Measurements from ENCODE around the gene SRM. TPM values are rescaled to one million over a fixed set of nuclear protein-coding genes. Genes with fewer than 3 reads are reported as not detected.
"Not testable (repeated sequence)": the region's sequence is repeated elsewhere in the genome, so short reads cannot be mapped to it uniquely, and the experiment has no call there.

The SRM gene
- total and polyA plus RNA-seq, 4 donors = 8.6 to 59.1 (median 24.3) TPM

GRCh38 chr1:11073398-11073797, 13.6 kb upstream of the SRM start:
- 96% methylated on average over 7 of the region's 7 CpGs for WGBS
- not testable (repeated sequence) for H3K27ac ChIP-seq (ENCODE audit: low read depth in 1 of 2, low read length in 2 of 2); H3K9ac ChIP-seq (ENCODE audit: low read depth in 1 of 2, low read length in 2 of 2); H3K9me3 ChIP-seq (ENCODE audit: control insufficient read depth in 4 of 4, low read length in 3 of 4); H3K4me1 ChIP-seq (ENCODE audit: control insufficient read depth in 4 of 4, insufficient read depth in 4 of 4, low read length in 3 of 4); H3K4me3 ChIP-seq (ENCODE audit: low read depth in 1 of 3, low read length in 3 of 3); DNase-seq (ENCODE audit: low spot score); H3K27me3 ChIP-seq (ENCODE audit: control insufficient read depth in 4 of 4, insufficient read depth in 4 of 4, low read length in 3 of 4)
- H3K36me3 ChIP-seq (ENCODE audit: control insufficient read depth in 4 of 4, insufficient read depth in 3 of 4, low read depth in 1 of 4, low read length in 3 of 4) = peaks cover 25 to 82% (median 53%) of the 10 kb centered on the region in 4 donors

- H3K4me3 ChIP-seq (ENCODE audit: low read depth in 1 of 3, low read length in 3 of 3) = no peak overlapping the region
Observed at GRCh38 chr1:11072216-11072917, 12.5 kb upstream of the SRM start.

DNA sequence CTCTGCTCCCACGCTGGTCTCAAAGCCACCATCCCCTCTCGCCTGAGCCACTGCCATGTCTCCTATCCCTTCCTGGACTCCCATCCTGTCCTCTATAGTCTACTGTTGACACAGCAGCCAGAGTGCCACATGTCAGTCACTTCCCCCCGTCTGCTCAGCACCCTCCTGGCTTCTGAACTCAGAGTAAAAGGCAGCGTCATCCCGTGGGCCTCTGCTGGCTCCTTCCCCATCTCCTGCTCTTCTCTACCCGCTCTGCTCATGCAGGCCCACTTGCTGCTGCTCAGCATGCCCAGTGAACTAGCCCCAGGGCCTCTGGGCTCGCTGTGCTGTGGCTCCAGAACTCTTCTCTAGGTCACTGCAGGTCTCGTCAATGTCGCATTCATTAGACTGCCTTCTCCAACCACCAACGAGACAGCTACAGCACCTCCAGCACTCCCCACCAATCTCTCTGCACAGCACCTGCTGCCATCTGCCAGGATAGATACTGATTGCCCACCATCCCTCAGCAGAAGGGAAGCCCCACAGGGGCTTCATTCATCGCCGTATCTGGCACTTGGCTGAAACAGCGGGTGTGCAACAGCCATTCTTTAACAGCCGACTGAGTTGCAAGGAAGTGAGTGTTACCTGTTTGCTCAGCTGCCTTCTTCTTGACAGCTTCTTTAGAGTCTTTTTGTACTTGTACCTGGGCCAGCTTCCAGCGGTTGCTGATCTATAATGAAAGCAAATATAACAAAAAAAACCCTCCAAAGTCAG, 11.8 kb upstream of the SRM start:
- Histone ChIP-seq H3K9me3 (ENCODE audit: control insufficient read depth in 4 of 4, low read length in 3 of 4) (no peaks in the 10 kb centered on the region), H3K9ac (ENCODE audit: low read depth in 1 of 2, low read length in 2 of 2) (no peak overlapping the region), H3K27ac (ENCODE audit: low read depth in 1 of 2, low read length in 2 of 2) (no peak overlapping the region), H3K27me3 (ENCODE audit: control insufficient read depth in 4 of 4, insufficient read depth in 4 of 4, low read length in 3 of 4) (no peaks in the 10 kb centered on the region), H3K4me1 (ENCODE audit: control insufficient read depth in 4 of 4, insufficient read depth in 4 of 4, low read length in 3 of 4) (no peaks in the 10 kb centered on the region), H3K4me3 (ENCODE audit: low read depth in 1 of 3, low read length in 3 of 3) (no peak overlapping the region), H3K36me3 (ENCODE audit: control insufficient read depth in 4 of 4, insufficient read depth in 3 of 4, low read depth in 1 of 4, low read length in 3 of 4) (peaks cover 24 to 81% (median 51%) of the 10 kb centered on the region in 4 donors)
- no peak for DNase-seq (ENCODE audit: low spot score)
- WGBS = 76% methylated on average over 15 of the region's 15 CpGs
- no peak for TF ChIP-seq ZBTB33 (IDR thresholded peaks at IDR 0.05)

More at GRCh38 chr1:11072216-11072917, 12.5 kb upstream of the SRM start:
- no peaks in the 10 kb centered on the region for H3K27me3 ChIP-seq (ENCODE audit: control insufficient read depth in 4 of 4, insufficient read depth in 4 of 4, low read length in 3 of 4)
- no peak overlapping the region for H3K27ac ChIP-seq (ENCODE audit: low read depth in 1 of 2, low read length in 2 of 2)
- 71% methylated on average over 13 of the region's 13 CpGs for WGBS
- H3K9me3 ChIP-seq (ENCODE audit: control insufficient read depth in 4 of 4, low read length in 3 of 4) = no peaks in the 10 kb centered on the region
- TF ChIP-seq GABPA (IDR thresholded peaks at IDR 0.05 in 1 of 2, conservative IDR thresholded peaks at IDR 0.05 in 1 of 2) = no peak
- TF ChIP-seq YY1 (IDR thresholded peaks at IDR 0.05) = no peak
- no peak for TF ChIP-seq FOXA2 (IDR thresholded peaks at IDR 0.05)
- no peak for TF ChIP-seq FOXA1 (IDR thresholded peaks at IDR 0.05)
- TF ChIP-seq, protein P1, sequence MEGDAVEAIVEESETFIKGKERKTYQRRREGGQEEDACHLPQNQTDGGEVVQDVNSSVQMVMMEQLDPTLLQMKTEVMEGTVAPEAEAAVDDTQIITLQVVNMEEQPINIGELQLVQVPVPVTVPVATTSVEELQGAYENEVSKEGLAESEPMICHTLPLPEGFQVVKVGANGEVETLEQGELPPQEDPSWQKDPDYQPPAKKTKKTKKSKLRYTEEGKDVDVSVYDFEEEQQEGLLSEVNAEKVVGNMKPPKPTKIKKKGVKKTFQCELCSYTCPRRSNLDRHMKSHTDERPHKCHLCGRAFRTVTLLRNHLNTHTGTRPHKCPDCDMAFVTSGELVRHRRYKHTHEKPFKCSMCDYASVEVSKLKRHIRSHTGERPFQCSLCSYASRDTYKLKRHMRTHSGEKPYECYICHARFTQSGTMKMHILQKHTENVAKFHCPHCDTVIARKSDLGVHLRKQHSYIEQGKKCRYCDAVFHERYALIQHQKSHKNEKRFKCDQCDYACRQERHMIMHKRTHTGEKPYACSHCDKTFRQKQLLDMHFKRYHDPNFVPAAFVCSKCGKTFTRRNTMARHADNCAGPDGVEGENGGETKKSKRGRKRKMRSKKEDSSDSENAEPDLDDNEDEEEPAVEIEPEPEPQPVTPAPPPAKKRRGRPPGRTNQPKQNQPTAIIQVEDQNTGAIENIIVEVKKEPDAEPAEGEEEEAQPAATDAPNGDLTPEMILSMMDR (IDR thresholded peaks at IDR 0.05; ENCODE audit: low read depth, low read length, missing input control) = no peak
- no peak for TF ChIP-seq RAD21 (IDR thresholded peaks at IDR 0.05)
- no peak for TF ChIP-seq HNF4G (IDR thresholded peaks at IDR 0.05)
- TF ChIP-seq JUND (IDR thresholded peaks at IDR 0.05) = no peak
- TF ChIP-seq EGR1 (IDR thresholded peaks at IDR 0.05; ENCODE audit: low read depth in 2 of 2) = no peak
- no peak for TF ChIP-seq NR2F2 (IDR thresholded peaks at IDR 0.05)
- H3K36me3 ChIP-seq (ENCODE audit: control insufficient read depth in 4 of 4, insufficient read depth in 3 of 4, low read depth in 1 of 4, low read length in 3 of 4) = peaks cover 26 to 85% (median 55%) of the 10 kb centered on the region in 4 donors
- no peaks in the 10 kb centered on the region for H3K4me1 ChIP-seq (ENCODE audit: control insufficient read depth in 4 of 4, insufficient read depth in 4 of 4, low read length in 3 of 4)
- no peak overlapping the region for H3K9ac ChIP-seq (ENCODE audit: low read depth in 1 of 2, low read length in 2 of 2)
- DNase-seq (ENCODE audit: low spot score) = no peak

Data from liver (tissue), 9 donors.